NB4 (cell line): ENCODE measurements around the gene CAMKMT.

Experiments
- DNase-seq: peaks from one replicate; pipeline ENCODE4 v3.0.0; 2010; ENCODE audit warnings: low read depth
- H3K4me3 ChIP-seq: one replicate; pipeline ENCODE4 v1.5.1; 2011; ENCODE audit warnings: mild to moderate bottlenecking, low read depth, low read length, moderate library complexity
- MAX ChIP-seq: IDR thresholded peaks from 2 replicates; pipeline ENCODE4 v1.6.1; 2011; ENCODE audit warnings: low read depth, low read length
- MYC ChIP-seq: IDR thresholded peaks from 2 replicates; pipeline ENCODE4 v1.6.1; 2011; ENCODE audit warnings: low read depth, low read length
- POLR2A ChIP-seq: IDR thresholded peaks from 2 replicates; pipeline ENCODE4 v1.6.1; 2011; ENCODE audit warnings: mild to moderate bottlenecking; ENCODE audit not compliant: insufficient read length; ENCODE audit errors: extremely low read depth
- TF ChIP-seq, protein P1 (sequence below): IDR thresholded peaks from one replicate; pipeline ENCODE4 v1.5.1; 2012; ENCODE audit warnings: low read depth, low read length

CAMKMT gene

GRCh38 chr2:44452069-44452583, 90.4 kb downstream of the CAMKMT start:
- no peak for DNase-seq
- TF ChIP-seq, protein P1, sequence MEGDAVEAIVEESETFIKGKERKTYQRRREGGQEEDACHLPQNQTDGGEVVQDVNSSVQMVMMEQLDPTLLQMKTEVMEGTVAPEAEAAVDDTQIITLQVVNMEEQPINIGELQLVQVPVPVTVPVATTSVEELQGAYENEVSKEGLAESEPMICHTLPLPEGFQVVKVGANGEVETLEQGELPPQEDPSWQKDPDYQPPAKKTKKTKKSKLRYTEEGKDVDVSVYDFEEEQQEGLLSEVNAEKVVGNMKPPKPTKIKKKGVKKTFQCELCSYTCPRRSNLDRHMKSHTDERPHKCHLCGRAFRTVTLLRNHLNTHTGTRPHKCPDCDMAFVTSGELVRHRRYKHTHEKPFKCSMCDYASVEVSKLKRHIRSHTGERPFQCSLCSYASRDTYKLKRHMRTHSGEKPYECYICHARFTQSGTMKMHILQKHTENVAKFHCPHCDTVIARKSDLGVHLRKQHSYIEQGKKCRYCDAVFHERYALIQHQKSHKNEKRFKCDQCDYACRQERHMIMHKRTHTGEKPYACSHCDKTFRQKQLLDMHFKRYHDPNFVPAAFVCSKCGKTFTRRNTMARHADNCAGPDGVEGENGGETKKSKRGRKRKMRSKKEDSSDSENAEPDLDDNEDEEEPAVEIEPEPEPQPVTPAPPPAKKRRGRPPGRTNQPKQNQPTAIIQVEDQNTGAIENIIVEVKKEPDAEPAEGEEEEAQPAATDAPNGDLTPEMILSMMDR, result no peak
- TF ChIP-seq MYC, result no peak
- no peak for TF ChIP-seq MAX
- no peak for TF ChIP-seq POLR2A
- no peak overlapping the region for H3K4me3 ChIP-seq

- TF ChIP-seq, protein P1, result no peak
- TF ChIP-seq MAX, result no peak
- TF ChIP-seq MYC, result no peak
- no peak for TF ChIP-seq POLR2A
- DNase-seq, result no peak
- no peak overlapping the region for H3K4me3 ChIP-seq
These were observed 91.5 kb downstream of the CAMKMT start for GRCh38 chr2:44453259-44453658.

DNA sequence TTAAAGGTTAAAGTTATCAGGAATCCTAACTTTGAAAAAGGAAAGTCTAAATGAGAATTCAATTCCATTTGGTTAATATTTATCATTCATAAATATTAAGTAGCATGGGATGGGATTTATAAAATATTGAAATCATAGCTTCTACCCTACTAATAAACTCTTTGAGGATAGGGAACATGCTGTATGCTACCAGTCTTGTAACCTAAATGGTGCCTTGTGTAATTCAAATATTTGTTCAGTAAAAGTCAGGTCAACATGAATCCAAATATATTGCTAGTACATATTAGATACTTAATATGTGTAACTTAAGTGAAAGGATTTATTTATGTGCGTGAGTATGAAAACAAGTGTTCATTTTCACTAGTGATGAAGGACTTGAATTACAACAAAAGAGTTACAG, 94.1 kb downstream of the CAMKMT start:
- H3K4me3 ChIP-seq, result no peak overlapping the region
- DNase-seq, result no peak
- TF ChIP-seq, protein P1, result no peak
- no peak for TF ChIP-seq MAX
- no peak for TF ChIP-seq MYC
- TF ChIP-seq POLR2A, result no peak

- H3K4me3 ChIP-seq, result no peak overlapping the region
- DNase-seq, result no peak
- no peak for TF ChIP-seq MAX
- no peak for TF ChIP-seq MYC
- TF ChIP-seq, protein P1, result no peak
- no peak for TF ChIP-seq POLR2A
These were observed 95.2 kb downstream of the CAMKMT start for GRCh38 chr2:44456946-44457345.

GRCh38 chr2:44459739-44460138, 98.0 kb downstream of the CAMKMT start:
- DNase-seq, result no peak
- TF ChIP-seq MYC (no peak), POLR2A (no peak), MAX (no peak)
- TF ChIP-seq, protein P1, result no peak
- no peak overlapping the region for H3K4me3 ChIP-seq
